Measurements from ENCODE around the gene ULK4.

Gene ULK4

DNA sequence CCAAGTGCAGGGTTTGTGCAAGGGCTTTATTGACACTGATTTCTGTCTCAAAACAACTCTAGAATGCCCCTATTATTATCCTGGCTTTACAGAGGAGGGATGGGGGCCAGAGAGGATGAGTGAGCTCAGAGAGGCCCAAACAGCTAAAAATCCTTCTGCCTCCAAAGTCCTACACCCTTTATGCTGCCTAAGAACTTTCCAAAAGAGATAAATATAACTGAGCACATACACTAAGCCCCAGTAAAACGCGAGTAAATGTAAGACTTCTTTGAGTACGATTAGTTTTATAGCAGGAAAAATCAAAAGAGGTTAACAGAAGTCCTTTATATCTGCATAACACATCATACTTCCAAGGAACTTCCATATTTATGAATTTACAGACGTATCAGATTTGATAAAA lies 613.5 kb downstream of the ULK4 start:
- Histone ChIP-seq H3K27ac (no peak overlapping the region), H3K4me1 (ENCODE audit: control insufficient read depth in 1 of 2, insufficient read depth in 1 of 2, low read depth in 1 of 2, low read length in 1 of 2) (no peaks in the 10 kb centered on the region), H3K4me3 (ENCODE audit: low read depth in 1 of 2, low read length in 1 of 2) (no peak overlapping the region), H3K27me3 (no peaks in the 10 kb centered on the region), H3K36me3 (no peaks in the 10 kb centered on the region), H3K9me3 (no peaks in the 10 kb centered on the region)
- TF ChIP-seq, protein P1, sequence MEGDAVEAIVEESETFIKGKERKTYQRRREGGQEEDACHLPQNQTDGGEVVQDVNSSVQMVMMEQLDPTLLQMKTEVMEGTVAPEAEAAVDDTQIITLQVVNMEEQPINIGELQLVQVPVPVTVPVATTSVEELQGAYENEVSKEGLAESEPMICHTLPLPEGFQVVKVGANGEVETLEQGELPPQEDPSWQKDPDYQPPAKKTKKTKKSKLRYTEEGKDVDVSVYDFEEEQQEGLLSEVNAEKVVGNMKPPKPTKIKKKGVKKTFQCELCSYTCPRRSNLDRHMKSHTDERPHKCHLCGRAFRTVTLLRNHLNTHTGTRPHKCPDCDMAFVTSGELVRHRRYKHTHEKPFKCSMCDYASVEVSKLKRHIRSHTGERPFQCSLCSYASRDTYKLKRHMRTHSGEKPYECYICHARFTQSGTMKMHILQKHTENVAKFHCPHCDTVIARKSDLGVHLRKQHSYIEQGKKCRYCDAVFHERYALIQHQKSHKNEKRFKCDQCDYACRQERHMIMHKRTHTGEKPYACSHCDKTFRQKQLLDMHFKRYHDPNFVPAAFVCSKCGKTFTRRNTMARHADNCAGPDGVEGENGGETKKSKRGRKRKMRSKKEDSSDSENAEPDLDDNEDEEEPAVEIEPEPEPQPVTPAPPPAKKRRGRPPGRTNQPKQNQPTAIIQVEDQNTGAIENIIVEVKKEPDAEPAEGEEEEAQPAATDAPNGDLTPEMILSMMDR (IDR thresholded peaks at IDR 0.05): no peak

DNA sequence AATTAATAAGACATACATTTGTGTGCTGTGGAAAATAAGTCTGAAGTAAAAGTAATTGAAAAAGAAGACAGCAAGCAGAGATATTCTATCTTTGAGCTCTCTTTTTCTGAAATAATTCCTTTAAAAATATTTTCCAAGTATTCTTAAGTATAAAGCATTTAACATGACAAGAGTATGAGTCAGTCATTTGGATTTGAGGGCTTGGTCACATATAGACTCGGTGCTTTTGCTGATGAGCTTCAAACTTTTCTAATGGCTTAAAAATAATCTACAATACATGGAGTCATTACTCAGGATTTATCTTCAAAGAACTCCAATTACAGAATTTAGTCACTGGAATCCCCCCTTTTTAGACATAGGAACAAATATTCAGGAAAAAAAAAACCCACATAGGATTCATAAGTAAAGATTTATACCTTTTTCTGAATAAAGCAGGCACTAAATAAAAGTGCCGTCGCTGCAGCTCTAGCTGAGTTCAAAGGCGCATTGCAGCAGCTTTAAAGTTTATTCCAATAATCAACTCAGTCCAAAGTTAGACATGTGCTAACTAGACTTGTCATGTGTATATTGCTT lies 615.1 kb downstream of the ULK4 start:
- Histone ChIP-seq H3K27ac (no peak overlapping the region), H3K9me3 (no peaks in the 10 kb centered on the region), H3K4me3 (ENCODE audit: low read depth in 1 of 2, low read length in 1 of 2) (no peak overlapping the region), H3K4me1 (ENCODE audit: control insufficient read depth in 1 of 2, insufficient read depth in 1 of 2, low read depth in 1 of 2, low read length in 1 of 2) (no peaks in the 10 kb centered on the region), H3K36me3 (no peaks in the 10 kb centered on the region), H3K27me3 (no peaks in the 10 kb centered on the region)
- TF ChIP-seq, protein P1 (IDR thresholded peaks at IDR 0.05): no peak

DNA sequence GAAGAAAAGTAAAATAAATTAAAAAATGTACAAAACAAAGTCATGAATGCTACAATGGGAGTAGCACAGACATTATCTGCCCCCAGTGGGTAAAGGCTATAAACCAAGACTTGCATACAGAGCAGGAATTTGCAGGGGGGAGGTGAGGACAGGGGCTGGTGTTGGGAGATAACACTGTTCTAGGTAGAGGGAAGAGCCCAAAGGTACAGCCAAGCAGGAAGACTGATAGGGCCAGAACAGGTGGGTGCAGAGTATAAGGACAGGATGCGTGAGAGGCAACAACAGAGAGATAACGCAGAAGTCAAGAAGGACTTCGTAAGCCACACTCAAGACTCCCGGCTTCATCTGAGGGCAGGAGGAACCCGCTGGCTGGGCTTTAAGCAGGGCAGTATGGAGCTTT lies 616.1 kb downstream of the ULK4 start:
- TF ChIP-seq, protein P1 (IDR thresholded peaks at IDR 0.05): no peak
- no peaks in the 10 kb centered on the region for H3K36me3 ChIP-seq
- no peaks in the 10 kb centered on the region for H3K4me1 ChIP-seq (ENCODE audit: control insufficient read depth in 1 of 2, insufficient read depth in 1 of 2, low read depth in 1 of 2, low read length in 1 of 2)
- H3K27ac ChIP-seq: no peak overlapping the region
- no peak overlapping the region for H3K4me3 ChIP-seq (ENCODE audit: low read depth in 1 of 2, low read length in 1 of 2)
- H3K27me3 ChIP-seq: no peaks in the 10 kb centered on the region
- H3K9me3 ChIP-seq: no peaks in the 10 kb centered on the region

DNA sequence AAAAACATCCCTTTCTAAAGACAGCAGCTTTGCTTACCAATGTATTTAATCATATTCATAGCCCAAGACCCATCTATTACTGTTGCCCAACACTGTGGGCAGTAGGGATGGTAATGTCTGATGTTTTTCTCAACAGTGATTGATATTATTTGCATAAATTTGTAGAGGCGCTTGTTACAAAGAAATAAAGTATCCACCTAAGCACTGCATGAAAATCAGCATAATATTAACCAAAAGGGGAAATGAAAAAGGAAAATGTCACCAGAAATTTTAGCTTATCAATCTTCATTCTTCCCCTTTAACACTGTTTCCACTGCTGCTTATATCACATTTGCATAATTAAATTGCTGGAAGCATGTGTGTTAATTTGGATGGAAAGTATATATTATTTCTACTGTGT lies 622.1 kb downstream of the ULK4 start:
- Histone ChIP-seq H3K4me3 (ENCODE audit: low read depth in 1 of 2, low read length in 1 of 2) (no peak overlapping the region), H3K4me1 (ENCODE audit: control insufficient read depth in 1 of 2, insufficient read depth in 1 of 2, low read depth in 1 of 2, low read length in 1 of 2) (no peaks in the 10 kb centered on the region), H3K27ac (no peak overlapping the region), H3K27me3 (no peaks in the 10 kb centered on the region), H3K9me3 (no peaks in the 10 kb centered on the region), H3K36me3 (no peaks in the 10 kb centered on the region)
- TF ChIP-seq, protein P1 (IDR thresholded peaks at IDR 0.05): no peak

DNA sequence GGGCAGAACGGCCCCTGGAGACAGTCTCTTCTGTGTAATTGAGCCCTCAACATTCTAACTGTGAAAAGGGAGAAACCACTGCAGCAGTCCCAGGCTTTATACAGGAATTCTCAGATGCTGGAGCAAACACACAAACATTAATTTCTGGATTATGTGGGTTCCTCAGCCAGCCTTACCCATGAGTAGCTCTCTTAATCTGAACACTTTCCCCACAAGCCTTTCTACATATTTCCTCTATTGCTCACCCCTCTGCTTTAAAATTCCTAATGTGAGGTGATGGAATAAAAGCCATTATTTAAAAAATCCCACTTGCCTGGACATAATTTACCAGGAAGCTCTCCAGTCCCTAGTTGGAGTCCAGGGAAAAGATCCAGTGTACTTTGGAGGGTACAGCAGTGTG lies 623.6 kb downstream of the ULK4 start:
- Histone ChIP-seq H3K4me1 (ENCODE audit: control insufficient read depth in 1 of 2, insufficient read depth in 1 of 2, low read depth in 1 of 2, low read length in 1 of 2) (no peaks in the 10 kb centered on the region), H3K36me3 (no peaks in the 10 kb centered on the region), H3K4me3 (ENCODE audit: low read depth in 1 of 2, low read length in 1 of 2) (no peak overlapping the region), H3K27ac (no peak overlapping the region), H3K9me3 (no peaks in the 10 kb centered on the region), H3K27me3 (no peaks in the 10 kb centered on the region)
- TF ChIP-seq, protein P1 (IDR thresholded peaks at IDR 0.05): no peak

DNA sequence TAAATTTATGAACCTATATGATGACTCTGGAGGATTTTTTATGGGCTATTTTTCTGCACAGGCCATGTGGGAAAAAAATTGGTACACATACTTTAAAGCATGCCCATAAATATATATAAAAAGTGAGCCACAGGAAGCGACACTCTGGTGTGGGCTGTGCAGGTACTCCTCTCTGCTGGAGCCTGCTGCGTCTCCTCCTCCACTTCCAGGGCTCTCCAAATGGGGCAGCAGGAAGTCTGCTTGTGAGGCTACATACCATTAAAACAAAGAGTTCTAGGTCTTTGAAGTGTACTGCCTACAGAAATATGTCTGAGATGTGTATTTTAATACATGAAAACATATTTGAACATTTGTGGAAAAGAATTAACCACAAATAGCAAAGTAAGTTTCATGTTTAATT lies 627.5 kb downstream of the ULK4 start:
- TF ChIP-seq, protein P1 (IDR thresholded peaks at IDR 0.05): no peak
- Histone ChIP-seq H3K4me1 (ENCODE audit: control insufficient read depth in 1 of 2, insufficient read depth in 1 of 2, low read depth in 1 of 2, low read length in 1 of 2) (no peaks in the 10 kb centered on the region), H3K4me3 (ENCODE audit: low read depth in 1 of 2, low read length in 1 of 2) (no peak overlapping the region), H3K36me3 (no peaks in the 10 kb centered on the region), H3K27me3 (no peaks in the 10 kb centered on the region), H3K9me3 (no peaks in the 10 kb centered on the region), H3K27ac (no peak overlapping the region)

Data from neutrophil (primary cell).